DOHH2 (cell line): ENCODE results near the gene CEP85.

Source experiments
- H3F3A ChIP-seq: fragments of 200-600 bp; sonication (generic), shearing (Covaris generic); 2 replicates; pipeline ENCODE4 v1.6.0; 2016; ENCODE audit warnings: antibody characterized with exemption, mild to moderate bottlenecking; ENCODE audit not compliant: control insufficient read depth, insufficient read depth
- H3K27ac ChIP-seq: fragments of 200-600 bp; sonication (generic); 2 replicates; pipeline ENCODE4 v1.5.1; 2014; ENCODE audit warnings: low read depth, mild to moderate bottlenecking, low read length, moderate library complexity
- H3K27me3 ChIP-seq: fragments of 200-600 bp; sonication (generic); 2 replicates; pipeline ENCODE4 v1.6.1; 2014; ENCODE audit warnings: mild to moderate bottlenecking, low read length, mixed read lengths; ENCODE audit not compliant: control insufficient read depth
- H3K36me3 ChIP-seq: fragments of 200-600 bp; sonication (generic); 2 replicates; pipeline ENCODE4 v1.6.1; 2014; ENCODE audit warnings: mild to moderate bottlenecking, low read length, moderate library complexity, mixed read lengths; ENCODE audit not compliant: control insufficient read depth
- H3K4me1 ChIP-seq: fragments of 200-600 bp; sonication (generic); 2 replicates; pipeline ENCODE4 v1.6.1; 2014; ENCODE audit warnings: mild to moderate bottlenecking, low read length, mixed read lengths; ENCODE audit not compliant: control insufficient read depth
- H3K4me2 ChIP-seq: fragments of 200-600 bp; sonication (generic); 2 replicates; pipeline ENCODE4 v1.6.0; 2014; ENCODE audit warnings: mild to moderate bottlenecking, low read length, moderate library complexity
- H3K4me3 ChIP-seq: fragments of 200-600 bp; sonication (generic); 2 replicates; pipeline ENCODE4 v1.5.1; 2014; ENCODE audit warnings: mild to moderate bottlenecking, low read length, mixed read lengths
- H3K79me2 ChIP-seq: fragments of 200-600 bp; sonication (generic); 2 replicates; pipeline ENCODE4 v1.6.1; 2014; ENCODE audit warnings: mild to moderate bottlenecking, low read length, mixed read lengths; ENCODE audit not compliant: control insufficient read depth
- H3K9me2 ChIP-seq: fragments of 200-600 bp; sonication (generic); replicated peaks from 2 replicates; pipeline ENCODE4 v1.6.1; 2014; ENCODE audit warnings: mild to moderate bottlenecking, low read length, mixed read lengths; ENCODE audit not compliant: control insufficient read depth
- H3K9me3 ChIP-seq: fragments of 200-600 bp; sonication (generic); 2 replicates; pipeline ENCODE4 v1.6.1; 2014; ENCODE audit warnings: antibody characterized with exemption, low read length, mixed read lengths; ENCODE audit not compliant: control insufficient read depth, insufficient read depth
- H4K20me1 ChIP-seq: fragments of 200-600 bp; sonication (generic); 2 replicates; pipeline ENCODE4 v1.6.0; 2014; ENCODE audit warnings: low read depth, mild to moderate bottlenecking, antibody characterized with exemption, low read length, moderate library complexity; ENCODE audit not compliant: control insufficient read depth, insufficient read depth
- CTCF ChIP-seq: fragments of 200-600 bp; sonication (generic); IDR thresholded peaks from one replicate; pipeline ENCODE4 v1.5.1; 2014; ENCODE audit warnings: antibody characterized with exemption, mild to moderate bottlenecking, low read depth, low read length; ENCODE audit not compliant: poor library complexity, severe bottlenecking
- EZH2phosphoT487 ChIP-seq: fragments of 200-600 bp; sonication (generic); IDR thresholded peaks from 2 replicates; pipeline ENCODE4 v1.6.1; 2017; ENCODE audit warnings: borderline replicate concordance, mild to moderate bottlenecking, antibody characterized with exemption, low read length, moderate library complexity, mixed read lengths

Gene CEP85

GRCh38 chr1:26259578-26259977, 25.6 kb downstream of the CEP85 start:
- Histone ChIP-seq H3K4me1 (peaks cover 34% of the 10 kb centered on the region), H3K9me3 (no peaks in the 10 kb centered on the region), H3K27ac (no peak overlapping the region), H3K9me2 (no peaks in the 10 kb centered on the region), H3K27me3 (no peaks in the 10 kb centered on the region), H3K4me3 (no peak overlapping the region), H3K4me2 (no peak overlapping the region), H4K20me1 (no peaks in the 10 kb centered on the region), H3K79me2 (peaks cover 21% of the 10 kb centered on the region), H3K36me3 (peaks cover 88% of the 10 kb centered on the region), H3F3A (no peaks in the 10 kb centered on the region)
- TF ChIP-seq EZH2phosphoT487 (no peak), CTCF (no peak)

- Histone ChIP-seq H3K9me2 (no peaks in the 10 kb centered on the region), H3K79me2 (no peaks in the 10 kb centered on the region), H3K4me1 (peaks cover 13% of the 10 kb centered on the region), H3K4me3 (no peak overlapping the region), H4K20me1 (no peaks in the 10 kb centered on the region), H3K36me3 (peaks cover 81% of the 10 kb centered on the region), H3K4me2 (no peak overlapping the region), H3K27ac (no peak overlapping the region), H3K9me3 (no peaks in the 10 kb centered on the region), H3K27me3 (no peaks in the 10 kb centered on the region), H3F3A (no peaks in the 10 kb centered on the region)
- TF ChIP-seq CTCF (no peak), EZH2phosphoT487 (no peak)
Observed at GRCh38 chr1:26263212-26263611, 29.2 kb downstream of the CEP85 start.

GRCh38 chr1:26265405-26265804, 31.4 kb downstream of the CEP85 start:
- no peak overlapping the region for H3K27ac ChIP-seq
- H3K4me1 ChIP-seq: no peaks in the 10 kb centered on the region
- no peaks in the 10 kb centered on the region for H3F3A ChIP-seq
- H3K4me2 ChIP-seq: no peak overlapping the region
- TF ChIP-seq CTCF (no peak), EZH2phosphoT487 (no peak)
- no peaks in the 10 kb centered on the region for H3K79me2 ChIP-seq
- no peaks in the 10 kb centered on the region for H3K27me3 ChIP-seq
- H3K36me3 ChIP-seq: peaks cover 79% of the 10 kb centered on the region
- no peak overlapping the region for H3K4me3 ChIP-seq
- no peaks in the 10 kb centered on the region for H3K9me2 ChIP-seq
- no peaks in the 10 kb centered on the region for H4K20me1 ChIP-seq
- no peaks in the 10 kb centered on the region for H3K9me3 ChIP-seq
